Fibroblast of the aortic adventitia (primary cell): ENCODE measurements around the gene LPCAT3. TPM values are rescaled to one million over a fixed set of nuclear protein-coding genes. Genes with fewer than 3 reads are reported as not detected.

Experiments
- DNase-seq: peaks from one replicate; pipeline ENCODE4 v3.0.0-alpha.2; 2010; ENCODE audit warnings: low read depth
- H3K4me3 ChIP-seq: 2 replicates; pipeline ENCODE4 v1.5.1; 2011; ENCODE audit warnings: low read depth, mild to moderate bottlenecking, control low read depth, low read length, moderate library complexity
- CTCF ChIP-seq: IDR thresholded peaks from 2 replicates; pipeline ENCODE4 v1.5.1; 2011; ENCODE audit warnings: mild to moderate bottlenecking, low read length, control low read depth, inconsistent platforms; ENCODE audit not compliant: insufficient read depth
- total RNA-seq: library from RNA; depleted of rRNA; stranded (reverse); fragments of >200 nt; gene quantifications from 2 replicates; pipeline ENCODE4 v1.2.3, GENCODE V29; 2012; ENCODE audit warnings: low replicate concordance

LPCAT3 gene
- total RNA-seq, 1 donor: 10.6 TPM

DNA sequence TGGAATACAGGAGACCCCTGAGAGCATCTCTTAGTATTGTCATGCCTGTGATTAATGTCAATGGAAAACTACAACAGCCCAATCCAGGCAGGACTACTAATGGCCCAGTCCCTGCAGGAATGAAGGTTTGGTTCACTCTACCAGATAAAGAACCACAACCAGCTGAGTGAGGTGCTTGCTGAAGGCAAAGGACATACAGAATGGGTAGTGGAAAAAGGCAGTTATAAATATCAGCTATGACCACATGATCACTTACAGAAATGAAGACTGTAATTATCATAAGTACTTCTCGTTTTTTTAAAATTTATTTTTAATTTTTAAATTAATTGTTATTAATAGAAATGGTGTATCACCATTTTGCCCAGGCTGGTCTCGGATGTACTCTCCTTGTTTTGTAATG, 17.2 kb upstream of the LPCAT3 start:
- no peak for TF ChIP-seq CTCF
- no peak for DNase-seq
- no peak overlapping the region for H3K4me3 ChIP-seq

- TF ChIP-seq CTCF: no peak
- no peak overlapping the region for H3K4me3 ChIP-seq
- DNase-seq: no peak
Observed at GRCh38 chr12:7034464-7034863, 16.2 kb upstream of the LPCAT3 start.

DNA sequence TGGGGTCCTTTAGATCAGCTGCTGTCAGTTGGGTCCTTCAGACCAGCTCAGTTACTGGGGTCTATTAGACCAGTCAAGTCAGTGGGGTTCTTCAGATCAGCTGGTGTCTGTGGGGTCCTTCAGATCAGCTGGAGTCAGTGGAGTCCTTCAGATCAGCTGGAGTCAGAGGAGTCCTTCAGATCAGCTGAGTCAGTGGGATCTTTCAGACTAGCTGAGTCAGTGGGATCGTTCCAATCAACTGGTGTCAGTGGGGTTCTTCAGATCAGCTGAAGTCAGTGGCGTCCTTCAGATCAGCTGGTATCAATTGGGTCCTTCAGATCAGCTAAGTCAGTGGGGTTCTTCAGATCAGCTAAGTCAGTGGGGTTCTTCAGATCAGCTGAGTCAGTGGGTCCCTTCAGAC, 14.7 kb upstream of the LPCAT3 start:
- TF ChIP-seq CTCF: no peak
- no peak for DNase-seq

GRCh38 chr12:7031306-7031705, 13.0 kb upstream of the LPCAT3 start:
- H3K4me3 ChIP-seq: no peak overlapping the region
- DNase-seq: no peak
- TF ChIP-seq CTCF: no peak

More for the DNA sequence above, 14.7 kb upstream of the LPCAT3 start:
- no peak overlapping the region for H3K4me3 ChIP-seq

DNA sequence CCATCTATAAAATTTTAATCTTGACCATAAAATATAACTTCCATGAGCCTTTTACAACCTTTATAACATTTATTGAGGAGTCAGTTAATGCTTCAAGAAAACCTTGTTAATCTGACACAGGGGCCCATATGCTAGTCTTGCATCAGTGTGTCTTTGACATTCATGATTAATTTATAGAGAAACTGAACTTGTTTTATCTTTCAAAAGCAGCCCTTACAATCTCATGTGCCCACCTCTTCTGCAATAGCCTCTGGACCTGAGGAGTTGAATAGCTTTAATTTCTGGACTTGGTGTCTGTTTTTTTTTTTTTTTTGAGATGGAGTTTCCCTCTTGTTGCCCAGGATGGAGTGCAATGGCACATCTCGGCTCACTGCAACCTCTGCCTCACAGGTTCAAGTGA, 8.6 kb upstream of the LPCAT3 start:
- H3K4me3 ChIP-seq: no peak overlapping the region
- no peak for DNase-seq
- no peak for TF ChIP-seq CTCF

- no peak for DNase-seq
- no peak for TF ChIP-seq CTCF
- no peak overlapping the region for H3K4me3 ChIP-seq
Observed at GRCh38 chr12:7023114-7023513, 4.8 kb upstream of the LPCAT3 start.

GRCh38 chr12:7021956-7022355, 3.7 kb upstream of the LPCAT3 start:
- peak; percentile 16 for DNase-seq
- TF ChIP-seq CTCF: no peak
- H3K4me3 ChIP-seq: no peak overlapping the region
